CD4-positive, alpha-beta T cell treated with Interleukin-15 for 1 hour (primary cell): ENCODE results near the gene HIVEP2.
A peak's percentile ranks its signal among the peaks of the same experiment; 100 is the strongest.

Source experiments
- DNase-seq: peaks from one replicate; pipeline ENCODE4 v3.0.0-alpha.2; 2020

The HIVEP2 gene

GRCh38 chr6:142857796-142858555 lies 87.0 kb downstream of the HIVEP2 start:
- DNase-seq, result peak; percentile 33

GRCh38 chr6:142857233-142857761 lies 87.7 kb downstream of the HIVEP2 start:
- DNase-seq, result peak; percentile 56

- DNase-seq, result peak; percentile 64
These were observed 88.2 kb downstream of the HIVEP2 start for GRCh38 chr6:142856624-142857232.

GRCh38 chr6:142855893-142856623 lies 88.9 kb downstream of the HIVEP2 start:
- DNase-seq, result no peak

- DNase-seq, result no peak
These were observed 90.1 kb downstream of the HIVEP2 start for GRCh38 chr6:142854589-142855488.

- no peak for DNase-seq
These were observed 91.5 kb downstream of the HIVEP2 start for GRCh38 chr6:142853244-142854180.

GRCh38 chr6:142851601-142852000 lies 93.4 kb downstream of the HIVEP2 start:
- no peak for DNase-seq

- DNase-seq, result peak; percentile 36
These were observed 94.1 kb downstream of the HIVEP2 start for GRCh38 chr6:142850679-142851423.

- no peak for DNase-seq
These were observed 96.0 kb downstream of the HIVEP2 start for GRCh38 chr6:142848976-142849375.

GRCh38 chr6:142848156-142848555 lies 96.8 kb downstream of the HIVEP2 start:
- DNase-seq, result no peak

- DNase-seq, result no peak
These were observed 98.1 kb downstream of the HIVEP2 start for GRCh38 chr6:142846883-142847287.

- DNase-seq, result no peak
These were observed 98.5 kb downstream of the HIVEP2 start for GRCh38 chr6:142846459-142846831.

- peak; percentile 70 for DNase-seq
These were observed 99.1 kb downstream of the HIVEP2 start for GRCh38 chr6:142845624-142846458.

GRCh38 chr6:142845143-142845571 lies 99.8 kb downstream of the HIVEP2 start:
- DNase-seq, result no peak

- no peak for DNase-seq
These were observed 100.8 kb downstream of the HIVEP2 start for GRCh38 chr6:142844065-142844755.

GRCh38 chr6:142843361-142843760 lies 101.6 kb downstream of the HIVEP2 start:
- no peak for DNase-seq

- DNase-seq, result peak; percentile 62
These were observed 102.3 kb downstream of the HIVEP2 start for GRCh38 chr6:142842418-142843261.

- no peak for DNase-seq
These were observed 103.1 kb downstream of the HIVEP2 start for GRCh38 chr6:142841915-142842314.
